H9 (cell line): ENCODE data around the gene KAT7. TPM values are rescaled to one million over a fixed set of nuclear protein-coding genes. Genes with fewer than 3 reads are reported as not detected.

Source experiments
- DNase-seq: peaks from one replicate; pipeline ENCODE4 v3.0.0-alpha.2; 2017
- H2AFZ ChIP-seq: one replicate; pipeline ENCODE4 v1.6.1; 2013; ENCODE audit warnings: mild to moderate bottlenecking, low read length, control low read depth, moderate library complexity
- H2AK5ac ChIP-seq: 2 replicates; pipeline ENCODE4 v1.6.1; 2013; ENCODE audit warnings: low read length, control low read depth, mixed read lengths; ENCODE audit not compliant: insufficient read length
- H2BK120ac ChIP-seq: one replicate; pipeline ENCODE4 v1.6.1; 2013; ENCODE audit warnings: low read depth, mild to moderate bottlenecking, low read length, control low read depth, inconsistent platforms; ENCODE audit not compliant: poor library complexity, severe bottlenecking
- H2BK12ac ChIP-seq: 2 replicates; pipeline ENCODE4 v1.6.1; 2013; ENCODE audit warnings: low read length, control low read depth, mixed read lengths, low read depth; ENCODE audit not compliant: insufficient read length
- H2BK15ac ChIP-seq: 2 replicates; pipeline ENCODE4 v1.6.1; 2013; ENCODE audit warnings: low read depth, low read length, control low read depth
- H2BK20ac ChIP-seq: one replicate; pipeline ENCODE4 v1.6.1; 2013; ENCODE audit warnings: low read depth, mild to moderate bottlenecking, low read length, control low read depth, inconsistent platforms; ENCODE audit not compliant: poor library complexity, severe bottlenecking
- H2BK5ac ChIP-seq: 2 replicates; pipeline ENCODE4 v1.6.1; 2013; ENCODE audit warnings: low read length, control low read depth, mixed read lengths; ENCODE audit not compliant: insufficient read length
- H3K14ac ChIP-seq: 2 replicates; pipeline ENCODE4 v1.6.1; 2013; ENCODE audit warnings: low read length, control low read depth; ENCODE audit not compliant: insufficient read depth
- H3K18ac ChIP-seq: 2 replicates; pipeline ENCODE4 v1.6.1; 2013; ENCODE audit warnings: low read depth, mild to moderate bottlenecking, mixed read lengths, low read length, control low read depth; ENCODE audit not compliant: insufficient read length
- H3K23ac ChIP-seq: 2 replicates; pipeline ENCODE4 v1.6.1; 2013; ENCODE audit warnings: low read length, control low read depth, mixed read lengths, low read depth; ENCODE audit not compliant: insufficient read length
- H3K23me2 ChIP-seq: 2 replicates; pipeline ENCODE4 v1.6.1; 2013; ENCODE audit warnings: low read depth, mild to moderate bottlenecking, mixed read lengths, low read length, control low read depth; ENCODE audit not compliant: insufficient read length, poor library complexity, severe bottlenecking
- H3K27ac ChIP-seq: 2 replicates; pipeline ENCODE4 v1.5.1; 2013; ENCODE audit warnings: low read length, control low read depth, mixed read lengths, low read depth; ENCODE audit not compliant: insufficient read length
- H3K27me3 ChIP-seq: 2 replicates; pipeline ENCODE4 v1.6.1; 2013; ENCODE audit warnings: low read length, control low read depth, inconsistent platforms; ENCODE audit not compliant: insufficient read depth
- H3K4ac ChIP-seq: 2 replicates; pipeline ENCODE4 v1.6.1; 2013; ENCODE audit warnings: low read depth, mild to moderate bottlenecking, control low read depth, inconsistent platforms, low read length, moderate library complexity
- H3K4me1 ChIP-seq: 2 replicates; pipeline ENCODE4 v1.6.1; 2013; ENCODE audit warnings: low read length, control low read depth, inconsistent platforms; ENCODE audit not compliant: insufficient read depth
- H3K4me2 ChIP-seq: 2 replicates; pipeline ENCODE4 v1.6.1; 2013; ENCODE audit warnings: low read length, control low read depth, mixed read lengths; ENCODE audit not compliant: insufficient read length, insufficient read depth
- H3K56ac ChIP-seq: 2 replicates; pipeline ENCODE4 v1.6.1; 2013; ENCODE audit warnings: low read depth, mild to moderate bottlenecking, mixed read lengths, low read length, control low read depth; ENCODE audit not compliant: insufficient read length
- H3K79me1 ChIP-seq: 2 replicates; pipeline ENCODE4 v1.6.1; 2013; ENCODE audit warnings: low read depth, mild to moderate bottlenecking, moderate library complexity, low read length, control low read depth, inconsistent platforms; ENCODE audit not compliant: insufficient read depth, poor library complexity, severe bottlenecking
- H3K79me2 ChIP-seq: 2 replicates; pipeline ENCODE4 v1.6.1; 2013; ENCODE audit warnings: low read length, control low read depth, inconsistent platforms; ENCODE audit not compliant: insufficient read depth
- H3K9ac ChIP-seq: 2 replicates; pipeline ENCODE4 v1.6.1; 2013; ENCODE audit warnings: low read length, control low read depth, mixed read lengths; ENCODE audit not compliant: insufficient read length; ENCODE audit errors: extremely low read depth
- H3K9me3 ChIP-seq: one replicate; pipeline ENCODE4 v1.6.1; 2013; ENCODE audit warnings: low read depth, low read length, inconsistent platforms; ENCODE audit not compliant: control insufficient read depth
- H3T11ph ChIP-seq: one replicate; pipeline ENCODE4 v1.6.1; 2013; ENCODE audit warnings: mild to moderate bottlenecking, low read length, control low read depth, inconsistent platforms
- H4K20me1 ChIP-seq: one replicate; pipeline ENCODE4 v1.6.1; 2013; ENCODE audit not compliant: control insufficient read depth, insufficient read length, insufficient read depth
- H4K5ac ChIP-seq: 2 replicates; pipeline ENCODE4 v1.6.1; 2013; ENCODE audit warnings: low read depth, mild to moderate bottlenecking, mixed read lengths, low read length, control low read depth; ENCODE audit not compliant: insufficient read length
- H4K8ac ChIP-seq: replicated peaks from 2 replicates; pipeline ENCODE4 v1.6.1; 2013; ENCODE audit warnings: low read length, control low read depth, mixed read lengths, low read depth; ENCODE audit not compliant: insufficient read length
- H4K91ac ChIP-seq: 2 replicates; pipeline ENCODE4 v1.6.1; 2013; ENCODE audit warnings: low read depth, mild to moderate bottlenecking, moderate library complexity, mixed read lengths, low read length, control low read depth; ENCODE audit not compliant: insufficient read length
- H3K27ac Mint-ChIP-seq, 3 experiments: 2 replicates in 2 of 3; 3 replicates in 1 of 3; pipeline ENCODE4 v1.8.0; 2020 to 2021; ENCODE audit warnings: mixed read lengths in 3 of 3, mild to moderate bottlenecking in 1 of 3, moderate library complexity in 1 of 3
- H3K27me3 Mint-ChIP-seq: 2 replicates; pipeline ENCODE4 v1.8.0; 2021; ENCODE audit warnings: low read depth, mild to moderate bottlenecking, moderate library complexity, mixed read lengths
- H3K36me3 Mint-ChIP-seq, 3 experiments: 2 replicates in 2 of 3; 3 replicates in 1 of 3; pipeline ENCODE4 v1.8.0; 2020 to 2021; ENCODE audit warnings: low read depth in 3 of 3, mixed read lengths in 3 of 3; ENCODE audit not compliant: insufficient read depth in 1 of 3
- H3K4me1 Mint-ChIP-seq, 2 experiments: 2 replicates each; pipeline ENCODE4 v1.8.0; 2020; ENCODE audit warnings: mixed read lengths in 2 of 2
- H3K4me3 Mint-ChIP-seq, 2 experiments: 2 replicates in 1 of 2; 3 replicates in 1 of 2; pipeline ENCODE4 v1.8.0; 2020 to 2021; ENCODE audit warnings: mild to moderate bottlenecking in 2 of 2, mixed read lengths in 2 of 2, moderate library complexity in 1 of 2
- H3K9me3 Mint-ChIP-seq, 2 experiments: 2 replicates in 1 of 2; 3 replicates in 1 of 2; pipeline ENCODE4 v1.8.0; 2020; ENCODE audit warnings: mild to moderate bottlenecking in 2 of 2, mixed read lengths in 2 of 2, moderate library complexity in 1 of 2
- CTCF ChIP-seq: fragments of 200-600 bp; sonication (generic); conservative IDR thresholded peaks from 3 replicates; pipeline ENCODE4 v1.8.0; 2021; ENCODE audit warnings: antibody characterized with exemption, mild to moderate bottlenecking
- WGBS: extraction: QIAGEN DNeasy Blood & Tissue Kit; methylation state at CpG from one replicate; pipeline ENCODE4 v1.1.7; 2013; ENCODE audit warnings: missing lambda C conversion rate, low lambda C conversion rate, mixed read lengths; ENCODE audit not compliant: insufficient read length; ENCODE audit errors: extremely low coverage; 5-methylcytosine and 5-hydroxymethylcytosine counted together
- total RNA-seq: library from RNA; stranded (reverse); gene quantifications from 2 replicates; pipeline ENCODE4 v1.2.1, GENCODE V29; 2021

The KAT7 gene
- total RNA-seq, 1 experiment from 2014 or later = 93.1 TPM

GRCh38 chr17:49835472-49835871 lies 47.0 kb downstream of the KAT7 start:
- no peak overlapping the region for H3K18ac ChIP-seq
- no peak overlapping the region for H3K4me2 ChIP-seq
- H3K9me3 Mint-ChIP-seq = no peaks in the 10 kb centered on the region; a peak in 1 of 5 replicates
- no peak overlapping the region for H2BK20ac ChIP-seq
- H3K27me3 ChIP-seq = no peaks in the 10 kb centered on the region
- H3K79me1 ChIP-seq = no peaks in the 10 kb centered on the region
- H4K91ac ChIP-seq = no peak overlapping the region
- H2BK15ac ChIP-seq = no peak overlapping the region
- H3K23ac ChIP-seq = no peak overlapping the region
- H3K27ac Mint-ChIP-seq = peak overlapping the region in 2 of 3 experiments; percentile 42 to 59; a peak in 6 of 7 replicates
- H4K5ac ChIP-seq = no peak overlapping the region
- no peak overlapping the region for H4K8ac ChIP-seq
- no peaks in the 10 kb centered on the region for H3K79me2 ChIP-seq
- H2AFZ ChIP-seq = no peak overlapping the region
- no peak overlapping the region for H2BK5ac ChIP-seq
- WGBS = no CpG with 5 or more reads among the region's 7 CpGs
- H2BK120ac ChIP-seq = no peak overlapping the region
- H3K4me1 ChIP-seq = peaks cover 5% of the 10 kb centered on the region; the same call in 1 of the 2 replicates
- no peak overlapping the region; the same call in 1 of the 2 replicates for H3K14ac ChIP-seq
- H2AK5ac ChIP-seq = no peak overlapping the region
- no peaks in the 10 kb centered on the region for H3K27me3 Mint-ChIP-seq
- no peaks in the 10 kb centered on the region for H4K20me1 ChIP-seq
- no peak overlapping the region for H3T11ph ChIP-seq
- H3K4me1 Mint-ChIP-seq = peaks cover 5 to 13% of the 10 kb centered on the region in 2 experiments
- TF ChIP-seq CTCF = no peak
- H3K36me3 Mint-ChIP-seq = peaks cover 19 to 44% (median 32%) of the 10 kb centered on the region in 3 experiments; a peak in 6 of 7 replicates
- H3K4me3 Mint-ChIP-seq = no peak overlapping the region
- no peak for DNase-seq
- H3K27ac ChIP-seq = no peak overlapping the region
- no peak overlapping the region for H2BK12ac ChIP-seq
- H3K56ac ChIP-seq = no peak overlapping the region
- H3K4ac ChIP-seq = no peak overlapping the region
- no peaks in the 10 kb centered on the region for H3K23me2 ChIP-seq
- H3K9me3 ChIP-seq = no peaks in the 10 kb centered on the region
- no peak overlapping the region for H3K9ac ChIP-seq
